HG03521 (cell line): ENCODE results near the gene MRPL54.

Experiments used
- ATAC-seq: cut with Tn5 transposase; IDR thresholded peaks from one replicate; pipeline ENCODE4 v1.9.1; 2021; ENCODE audit warnings: mild to moderate bottlenecking, moderate library complexity; ENCODE audit not compliant: unreplicated experiment

MRPL54 gene

DNA sequence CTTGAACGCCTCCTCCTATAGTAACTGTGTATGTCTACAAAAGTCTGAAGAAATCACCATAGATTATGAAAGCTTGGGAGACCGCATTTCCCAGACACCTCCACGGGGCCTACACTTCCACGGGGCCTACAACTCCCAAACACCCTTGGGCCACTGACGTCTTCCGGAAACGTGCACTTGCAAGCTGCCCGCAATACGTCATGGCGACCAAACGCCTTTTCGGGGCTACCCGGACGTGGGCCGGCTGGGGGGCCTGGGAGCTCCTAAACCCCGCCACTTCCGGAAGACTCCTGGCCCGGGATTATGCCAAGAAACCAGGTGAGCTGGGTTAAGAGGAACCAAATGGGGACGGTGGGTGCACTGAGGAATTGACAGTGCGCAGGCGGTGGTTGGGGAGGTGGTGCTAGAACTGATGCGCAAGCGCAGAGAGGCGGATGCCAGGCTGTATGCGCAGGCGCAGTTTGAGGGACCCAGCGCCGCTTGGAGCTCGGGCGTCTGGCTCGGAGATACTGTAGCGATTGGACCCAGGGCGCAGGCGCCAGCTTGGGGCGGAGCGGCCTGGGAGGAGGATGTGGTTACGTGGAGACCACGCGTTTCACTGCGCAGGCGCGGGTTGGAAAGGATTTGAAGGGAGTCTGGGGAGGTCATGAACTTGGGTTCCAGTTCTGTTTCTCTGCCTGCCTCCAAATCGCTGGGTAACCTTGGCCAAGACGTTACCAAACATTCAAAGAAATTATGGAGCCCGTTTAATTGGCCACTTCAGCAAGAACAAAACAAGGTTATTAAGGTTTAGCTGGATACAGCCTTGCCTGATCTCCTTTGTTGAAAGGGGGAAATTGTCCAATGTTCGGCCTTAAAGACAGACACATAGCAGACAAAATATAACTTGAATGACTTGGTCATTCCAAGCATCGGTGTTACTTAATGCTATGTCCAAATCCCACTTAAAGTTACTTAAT, at the start of gene MRPL54:
MRPL54 (plus strand) TSS at position 182 of the 959 bp plus-strand sequence; CDS start at position 201, 19 bp downstream.
- peak; percentile 77 for ATAC-seq

DNA sequence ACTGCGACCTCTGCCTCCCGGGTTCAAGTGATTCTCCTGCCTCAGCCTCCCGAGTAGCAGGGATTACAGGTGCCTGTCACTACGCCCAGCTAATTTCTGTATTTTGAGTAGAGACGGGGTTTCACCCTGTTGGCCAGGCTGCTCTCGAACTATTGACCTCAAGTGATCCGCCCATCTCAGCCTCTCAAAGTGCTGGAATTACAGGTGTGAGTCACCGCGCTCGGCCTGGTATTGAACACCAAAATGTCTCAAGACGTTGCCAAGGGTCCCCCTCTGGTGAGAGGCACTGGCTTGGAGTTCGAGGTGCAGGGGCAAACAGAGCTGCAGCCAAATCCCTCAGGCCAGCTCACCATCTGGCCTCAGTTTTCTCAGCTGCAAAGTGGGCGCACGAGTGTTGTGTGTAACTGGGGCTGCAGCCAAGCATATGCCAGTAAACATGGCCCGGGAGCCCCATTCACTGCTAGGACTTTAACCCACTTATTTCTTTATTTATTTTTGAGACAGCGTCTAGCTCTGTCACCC, 46.3 kb upstream of the MRPL54 start:
- ATAC-seq: no peak

- no peak for ATAC-seq
Observed at GRCh38 chr19:3719868-3720267, 42.6 kb upstream of the MRPL54 start.

- no peak for ATAC-seq
Observed at GRCh38 chr19:3720349-3720917, 42.0 kb upstream of the MRPL54 start.

- no peak for ATAC-seq
Observed at GRCh38 chr19:3721131-3721886, 41.2 kb upstream of the MRPL54 start.

GRCh38 chr19:3721887-3722442, 40.5 kb upstream of the MRPL54 start:
- ATAC-seq: no peak

- ATAC-seq: no peak
Observed at GRCh38 chr19:3722443-3723109, 39.9 kb upstream of the MRPL54 start.

DNA sequence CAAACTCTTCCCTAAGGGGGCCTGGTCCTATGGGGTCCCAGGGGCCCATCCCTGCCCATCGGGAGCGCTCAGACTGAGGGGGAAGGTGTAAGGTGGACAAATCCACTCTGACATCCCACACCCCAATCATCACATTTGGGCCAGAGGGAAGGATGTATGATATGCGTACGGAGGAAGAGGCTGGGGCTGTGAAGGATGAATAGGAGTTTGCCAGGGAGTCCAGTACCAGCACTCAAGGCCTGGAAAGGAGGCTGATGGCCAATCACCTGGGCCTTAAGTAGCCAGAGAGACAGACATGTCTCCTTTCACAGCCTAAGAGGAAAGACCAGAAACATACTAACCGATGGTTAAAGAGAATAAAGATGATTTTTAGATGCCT, 39.4 kb upstream of the MRPL54 start:
- no peak for ATAC-seq

GRCh38 chr19:3723883-3724282, 38.6 kb upstream of the MRPL54 start:
- ATAC-seq: no peak

DNA sequence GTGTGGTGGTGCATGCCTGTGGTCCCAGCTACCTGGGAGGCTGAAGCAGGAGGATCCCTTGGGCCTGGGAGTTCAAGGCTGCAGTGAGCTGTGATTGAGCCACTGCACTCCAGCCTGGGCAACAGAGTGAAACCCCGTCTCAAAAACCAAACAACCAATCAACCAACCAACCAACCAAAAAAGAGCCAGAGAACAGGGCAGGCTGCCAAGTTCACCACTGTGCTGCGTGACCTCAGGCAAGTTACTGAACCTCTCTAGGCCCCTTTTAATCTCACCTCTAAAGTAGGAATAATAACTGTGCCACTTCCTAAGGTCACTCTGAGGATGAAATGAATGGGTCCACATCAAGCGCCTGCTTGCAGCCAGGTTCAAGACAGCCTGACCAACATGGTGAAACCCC, 37.4 kb upstream of the MRPL54 start:
- ATAC-seq: no peak

GRCh38 chr19:3725640-3726310, 36.7 kb upstream of the MRPL54 start:
- ATAC-seq: no peak

- no peak for ATAC-seq
Observed at GRCh38 chr19:3730457-3730958, 32.0 kb upstream of the MRPL54 start.

DNA sequence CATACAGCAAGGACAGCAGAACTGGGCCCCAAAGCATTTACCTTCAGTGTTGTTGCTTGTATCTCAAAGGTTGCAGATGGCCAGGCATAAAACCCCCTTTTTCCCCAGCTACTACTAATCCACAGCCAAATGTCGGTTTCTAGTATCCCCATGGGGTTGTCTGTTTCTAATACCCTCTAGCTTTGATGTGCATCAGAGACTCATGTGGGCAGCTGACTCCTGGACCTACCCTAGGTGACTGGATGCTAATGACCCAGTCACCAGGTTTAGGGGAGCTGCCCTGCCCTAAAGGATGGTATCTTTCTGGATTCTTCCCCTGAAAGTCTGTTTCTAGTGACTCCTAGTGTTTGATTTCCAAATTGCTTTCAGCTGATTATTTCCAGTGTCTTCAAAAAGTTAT, 30.4 kb upstream of the MRPL54 start:
- no peak for ATAC-seq

- no peak for ATAC-seq
Observed at GRCh38 chr19:3733549-3734309, 28.8 kb upstream of the MRPL54 start.

DNA sequence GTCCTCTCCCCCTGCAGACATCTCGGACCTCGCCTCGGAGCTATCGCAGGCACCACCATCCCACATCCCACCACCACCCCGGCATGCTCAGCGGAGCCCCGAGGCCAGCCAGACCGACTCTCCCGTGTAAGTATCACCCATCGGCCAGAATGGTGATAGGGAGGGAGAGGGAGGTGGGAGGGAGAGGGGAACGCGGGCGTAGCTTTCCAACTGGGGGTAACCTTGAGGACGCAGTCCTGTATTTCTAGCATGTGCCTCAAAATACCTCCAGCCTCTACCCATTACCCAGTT, 28.2 kb upstream of the MRPL54 start:
- ATAC-seq: no peak

DNA sequence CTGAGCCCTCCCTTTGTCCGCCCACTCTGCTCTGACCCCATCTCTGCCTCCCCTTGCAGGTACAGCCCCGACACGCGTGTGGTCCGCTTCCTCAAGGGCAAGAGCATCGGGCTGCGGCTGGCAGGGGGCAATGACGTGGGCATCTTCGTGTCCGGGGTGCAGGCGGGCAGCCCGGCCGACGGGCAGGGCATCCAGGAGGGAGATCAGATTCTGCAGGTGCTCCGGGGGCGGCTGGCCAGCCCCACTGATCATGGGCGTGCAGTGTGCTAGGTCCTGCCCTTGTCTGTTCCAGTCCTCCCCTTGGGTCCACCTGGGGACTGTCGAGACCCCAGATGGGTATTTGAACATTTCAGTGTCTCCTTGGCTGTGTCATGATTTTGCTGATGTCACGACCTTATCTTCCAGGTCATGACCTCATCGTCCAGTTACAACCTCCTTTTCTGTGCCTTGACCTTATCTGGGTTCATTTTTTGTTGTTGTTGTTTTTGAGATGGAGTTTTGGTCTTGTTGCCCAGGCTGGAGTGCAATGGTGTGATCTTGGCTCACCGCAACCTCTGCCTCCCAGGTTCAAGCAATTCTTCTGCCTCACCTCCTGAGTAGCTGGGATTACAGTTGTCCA, 26.3 kb upstream of the MRPL54 start:
- no peak for ATAC-seq

DNA sequence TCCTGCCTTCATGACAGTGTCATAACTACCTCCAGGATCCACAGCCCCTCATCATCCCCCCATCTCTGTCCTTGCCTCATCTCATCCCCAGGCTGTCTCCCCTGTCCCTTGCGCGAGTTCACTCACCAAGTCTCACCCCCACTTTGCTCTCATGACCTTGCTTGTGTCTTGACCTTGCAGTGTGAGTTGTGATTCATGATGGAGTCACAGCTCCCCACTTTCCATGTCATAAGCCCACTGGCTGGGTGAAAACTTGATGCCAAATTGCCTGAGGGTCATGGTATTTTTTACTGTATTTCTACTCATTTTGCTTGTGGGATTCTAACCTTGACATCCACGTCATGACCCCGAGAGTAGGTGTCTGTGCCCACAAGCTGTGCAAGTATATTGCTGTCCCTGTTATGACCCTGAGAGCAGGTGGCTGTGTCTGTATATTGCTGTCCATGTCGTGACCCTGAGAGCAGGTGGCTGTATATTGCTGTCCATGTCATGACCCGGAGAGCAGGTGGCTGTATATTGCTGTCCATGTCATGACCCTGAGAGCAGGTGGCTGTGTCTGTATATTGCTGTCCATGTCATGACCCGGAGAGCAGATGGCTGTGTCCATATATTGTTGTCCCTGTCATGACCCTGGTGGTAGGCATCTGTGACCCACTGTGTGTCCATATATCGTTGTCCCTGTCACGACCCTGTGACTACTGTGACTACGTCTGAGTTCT, 24.8 kb upstream of the MRPL54 start:
- ATAC-seq: no peak
